ENCODE data around the gene SCYGR4.

SCYGR4 gene

DNA sequence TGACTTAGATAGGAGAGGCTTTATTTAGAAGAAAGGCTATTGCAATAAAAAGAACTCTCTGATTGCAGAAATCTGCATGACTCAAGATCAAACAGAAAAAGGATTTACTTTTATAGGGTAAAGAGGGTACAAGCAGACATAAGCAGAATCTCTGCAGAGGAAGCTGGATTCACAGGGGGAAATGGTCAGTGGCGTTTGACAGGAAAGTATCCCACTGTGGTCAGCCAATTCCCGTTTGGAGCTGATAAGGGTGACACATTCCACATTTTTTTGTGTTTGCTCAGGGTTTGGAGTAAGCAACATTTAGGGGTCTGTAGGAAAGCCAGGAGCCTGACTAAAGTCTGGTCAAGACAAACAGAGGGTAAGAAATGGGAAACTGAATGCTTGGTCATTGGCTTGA is 25.4 kb downstream of the SCYGR4 start:
- H3K27me3 ChIP-seq (replicated peaks; ENCODE audit: control insufficient read depth, insufficient read depth, low read length) = no peaks in the 10 kb centered on the region
- no peak overlapping the region for H3K4me3 ChIP-seq (replicated peaks; ENCODE audit: low read depth, low read length)
- DNase-seq (ENCODE audit: extremely low read depth, insufficient read length) = no peak
- H3K36me3 ChIP-seq (ENCODE audit: control insufficient read depth, insufficient read depth, low read length) = no peaks in the 10 kb centered on the region
- TF ChIP-seq, protein P1, sequence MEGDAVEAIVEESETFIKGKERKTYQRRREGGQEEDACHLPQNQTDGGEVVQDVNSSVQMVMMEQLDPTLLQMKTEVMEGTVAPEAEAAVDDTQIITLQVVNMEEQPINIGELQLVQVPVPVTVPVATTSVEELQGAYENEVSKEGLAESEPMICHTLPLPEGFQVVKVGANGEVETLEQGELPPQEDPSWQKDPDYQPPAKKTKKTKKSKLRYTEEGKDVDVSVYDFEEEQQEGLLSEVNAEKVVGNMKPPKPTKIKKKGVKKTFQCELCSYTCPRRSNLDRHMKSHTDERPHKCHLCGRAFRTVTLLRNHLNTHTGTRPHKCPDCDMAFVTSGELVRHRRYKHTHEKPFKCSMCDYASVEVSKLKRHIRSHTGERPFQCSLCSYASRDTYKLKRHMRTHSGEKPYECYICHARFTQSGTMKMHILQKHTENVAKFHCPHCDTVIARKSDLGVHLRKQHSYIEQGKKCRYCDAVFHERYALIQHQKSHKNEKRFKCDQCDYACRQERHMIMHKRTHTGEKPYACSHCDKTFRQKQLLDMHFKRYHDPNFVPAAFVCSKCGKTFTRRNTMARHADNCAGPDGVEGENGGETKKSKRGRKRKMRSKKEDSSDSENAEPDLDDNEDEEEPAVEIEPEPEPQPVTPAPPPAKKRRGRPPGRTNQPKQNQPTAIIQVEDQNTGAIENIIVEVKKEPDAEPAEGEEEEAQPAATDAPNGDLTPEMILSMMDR (IDR thresholded peaks at IDR 0.05; ENCODE audit: insufficient read depth, low read length, poor library complexity, severe bottlenecking) = no peak

DNA sequence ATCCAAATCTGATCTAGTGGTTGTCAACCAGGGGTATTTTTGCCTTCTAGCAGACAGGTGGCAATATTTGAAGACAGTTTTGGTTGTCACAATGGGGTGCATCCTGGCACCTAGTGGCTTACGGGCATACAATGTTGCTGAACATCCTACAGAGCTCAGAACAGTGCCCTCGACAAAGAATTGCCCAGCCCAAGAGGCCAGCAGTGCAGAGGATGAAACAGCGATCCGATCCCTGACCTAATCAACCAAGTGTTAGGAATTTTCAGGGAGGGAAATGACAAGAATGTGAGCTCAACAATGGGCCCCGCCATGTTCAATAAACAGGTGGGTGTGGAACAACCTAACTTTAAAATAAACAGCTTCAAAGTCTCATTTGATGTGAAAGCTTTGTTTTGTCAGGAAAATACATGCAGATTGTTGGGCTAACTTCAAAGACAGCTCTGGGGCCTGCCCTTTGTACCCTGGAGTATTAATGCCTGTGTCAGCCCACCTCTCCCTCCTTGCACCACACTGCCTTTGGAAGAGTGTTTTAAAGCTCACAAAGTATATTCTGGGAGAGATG is 26.8 kb downstream of the SCYGR4 start:
- Histone ChIP-seq H3K4me3 (replicated peaks; ENCODE audit: low read depth, low read length) (no peak overlapping the region), H3K36me3 (ENCODE audit: control insufficient read depth, insufficient read depth, low read length) (no peaks in the 10 kb centered on the region), H3K27me3 (replicated peaks; ENCODE audit: control insufficient read depth, insufficient read depth, low read length) (no peaks in the 10 kb centered on the region)
- TF ChIP-seq, protein P1 (IDR thresholded peaks at IDR 0.05; ENCODE audit: insufficient read depth, low read length, poor library complexity, severe bottlenecking) = peak; percentile 8
- DNase-seq (ENCODE audit: extremely low read depth, insufficient read length) = no peak

DNA sequence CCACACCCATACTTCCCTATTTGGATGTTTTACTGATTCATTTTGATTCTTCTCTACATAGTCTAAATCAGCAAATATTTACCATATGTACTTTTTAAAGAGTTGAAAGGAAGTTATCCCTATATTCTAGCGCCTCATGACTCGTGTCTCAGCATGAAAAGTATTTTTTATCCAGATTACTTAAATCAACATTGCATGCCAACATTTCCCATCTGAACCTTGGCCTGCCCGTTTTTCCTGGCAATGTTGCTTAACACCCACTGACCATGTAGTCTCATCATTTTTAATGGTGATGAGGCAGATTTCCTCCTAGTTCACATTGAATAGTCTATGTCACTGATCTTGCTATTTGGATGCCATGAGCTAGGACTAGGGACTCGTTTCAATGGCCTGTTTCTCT is 36.1 kb downstream of the SCYGR4 start:
- no peak for DNase-seq (ENCODE audit: extremely low read depth, insufficient read length)
- TF ChIP-seq, protein P1 (IDR thresholded peaks at IDR 0.05; ENCODE audit: insufficient read depth, low read length, poor library complexity, severe bottlenecking) = no peak
- Histone ChIP-seq H3K36me3 (ENCODE audit: control insufficient read depth, insufficient read depth, low read length) (no peaks in the 10 kb centered on the region), H3K27me3 (replicated peaks; ENCODE audit: control insufficient read depth, insufficient read depth, low read length) (no peaks in the 10 kb centered on the region; the same call in 1 of the 2 replicates), H3K4me3 (replicated peaks; ENCODE audit: low read depth, low read length) (no peak overlapping the region)

DNA sequence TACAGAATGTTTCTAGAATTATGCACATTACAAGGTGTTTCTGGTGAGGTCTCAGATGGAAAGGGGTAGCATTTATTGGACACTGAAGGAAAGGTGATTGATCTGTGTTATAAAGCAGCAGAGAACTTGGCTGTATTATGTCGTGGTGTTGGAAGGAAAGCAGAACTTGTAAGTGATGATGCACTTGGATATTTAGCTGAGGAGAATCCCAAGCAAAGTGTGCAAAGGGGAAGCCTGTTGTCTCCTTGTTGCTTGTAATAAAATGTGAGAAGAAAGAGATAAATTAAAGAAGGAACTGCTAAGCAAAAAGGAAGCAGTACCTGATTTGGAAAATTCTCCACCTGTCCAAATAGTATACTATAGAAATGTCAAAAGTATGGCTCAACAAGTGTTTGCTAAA is 37.1 kb downstream of the SCYGR4 start:
- Histone ChIP-seq H3K27me3 (replicated peaks; ENCODE audit: control insufficient read depth, insufficient read depth, low read length) (no peaks in the 10 kb centered on the region; the same call in 1 of the 2 replicates), H3K36me3 (ENCODE audit: control insufficient read depth, insufficient read depth, low read length) (no peaks in the 10 kb centered on the region), H3K4me3 (replicated peaks; ENCODE audit: low read depth, low read length) (no peak overlapping the region)
- TF ChIP-seq, protein P1 (IDR thresholded peaks at IDR 0.05; ENCODE audit: insufficient read depth, low read length, poor library complexity, severe bottlenecking) = no peak
- DNase-seq (ENCODE audit: extremely low read depth, insufficient read length) = no peak

DNA sequence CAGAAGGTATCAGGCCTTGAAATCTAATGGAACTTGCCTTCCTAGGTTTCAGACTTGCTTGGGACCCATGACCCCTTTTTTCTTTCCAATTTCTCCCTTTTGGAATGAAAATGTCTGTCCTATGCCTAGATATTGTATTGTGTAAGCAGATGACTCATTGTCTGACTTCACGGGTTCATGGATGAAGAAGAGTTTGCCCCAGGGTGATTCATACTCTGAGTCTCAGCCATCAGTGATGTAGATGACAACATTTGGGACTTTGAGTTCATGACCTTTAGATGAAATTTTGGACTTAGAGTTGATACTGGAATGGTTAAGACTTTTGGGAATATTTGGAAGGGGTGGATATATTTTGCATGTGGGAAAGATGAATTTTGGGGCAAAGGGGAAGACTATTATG is 38.2 kb downstream of the SCYGR4 start:
- TF ChIP-seq, protein P1 (IDR thresholded peaks at IDR 0.05; ENCODE audit: insufficient read depth, low read length, poor library complexity, severe bottlenecking) = no peak
- Histone ChIP-seq H3K27me3 (replicated peaks; ENCODE audit: control insufficient read depth, insufficient read depth, low read length) (no peaks in the 10 kb centered on the region; the same call in 1 of the 2 replicates), H3K4me3 (replicated peaks; ENCODE audit: low read depth, low read length) (no peak overlapping the region), H3K36me3 (ENCODE audit: control insufficient read depth, insufficient read depth, low read length) (no peaks in the 10 kb centered on the region)
- no peak for DNase-seq (ENCODE audit: extremely low read depth, insufficient read length)
